OCI-LY3 (cell line): ENCODE measurements around the gene TRAT1.

Source experiments
- H2AFZ ChIP-seq: fragments of 200-600, 300-600 bp; shearing (Covaris generic); 2 replicates; pipeline ENCODE4 v1.6.0; 2014; ENCODE audit warnings: antibody characterized with exemption, low read depth, low read length
- H3K27ac ChIP-seq: fragments of 200-600, 300-600 bp; sonication (generic); 2 replicates; pipeline ENCODE4 v1.5.1; 2014; ENCODE audit warnings: mild to moderate bottlenecking, low read length, moderate library complexity, mixed read lengths
- H3K27me3 ChIP-seq: fragments of 200-600, 300-600 bp; sonication (generic); 2 replicates; pipeline ENCODE4 v1.6.1; 2014; ENCODE audit warnings: low read depth, low read length, mixed read lengths
- H3K36me3 ChIP-seq: fragments of 200-600, 300-600 bp; sonication (generic); replicated peaks from 2 replicates; pipeline ENCODE3; 2014; ENCODE audit warnings: low read depth, low read length, mixed read lengths
- H3K4me1 ChIP-seq: fragments of 300-600, 200-600 bp; sonication (generic); 2 replicates; pipeline ENCODE4 v1.6.1; 2014; ENCODE audit warnings: low read length, mixed read lengths
- H3K4me2 ChIP-seq: fragments of 200-600, 300-600 bp; sonication (generic); 2 replicates; pipeline ENCODE4 v1.6.1; 2014; ENCODE audit warnings: low read length, mixed read lengths
- H3K4me3 ChIP-seq: fragments of 300-600, 200-600 bp; sonication (generic); 2 replicates; pipeline ENCODE4 v1.5.1; 2014; ENCODE audit warnings: antibody characterized with exemption, mild to moderate bottlenecking, low read length, moderate library complexity
- H3K79me2 ChIP-seq: fragments of 300-600, 200-600 bp; shearing (Covaris generic); 2 replicates; pipeline ENCODE4 v1.6.1; 2014; ENCODE audit warnings: mild to moderate bottlenecking, low read length, mixed read lengths
- H3K9ac ChIP-seq: fragments of 300-600, 200-600 bp; shearing (Covaris generic); 2 replicates; pipeline ENCODE4 v1.6.0; 2014; ENCODE audit warnings: mild to moderate bottlenecking, low read length, moderate library complexity
- H3K9me3 ChIP-seq: fragments of 200-600, 300-600 bp; shearing (Covaris generic); 2 replicates; pipeline ENCODE4 v1.6.1; 2014; ENCODE audit warnings: low read length, mixed read lengths; ENCODE audit not compliant: insufficient read depth
- H4K20me1 ChIP-seq: fragments of 200-600, 300-600 bp; sonication (generic); 2 replicates; pipeline ENCODE4 v1.6.1; 2016; ENCODE audit warnings: low read length, mixed read lengths; ENCODE audit not compliant: insufficient read depth
- CTCF ChIP-seq: fragments of 200-600, 300-600 bp; sonication (generic); IDR thresholded peaks from 2 replicates; pipeline ENCODE4 v1.5.1; 2014; ENCODE audit warnings: antibody characterized with exemption, low read length, low read depth
- EZH2phosphoT487 ChIP-seq: fragments of 200-600 bp; shearing (Covaris generic); IDR thresholded peaks from 2 replicates; pipeline ENCODE4 v1.6.1; 2018; ENCODE audit warnings: antibody characterized with exemption, mixed run types, low read depth

The TRAT1 gene

DNA sequence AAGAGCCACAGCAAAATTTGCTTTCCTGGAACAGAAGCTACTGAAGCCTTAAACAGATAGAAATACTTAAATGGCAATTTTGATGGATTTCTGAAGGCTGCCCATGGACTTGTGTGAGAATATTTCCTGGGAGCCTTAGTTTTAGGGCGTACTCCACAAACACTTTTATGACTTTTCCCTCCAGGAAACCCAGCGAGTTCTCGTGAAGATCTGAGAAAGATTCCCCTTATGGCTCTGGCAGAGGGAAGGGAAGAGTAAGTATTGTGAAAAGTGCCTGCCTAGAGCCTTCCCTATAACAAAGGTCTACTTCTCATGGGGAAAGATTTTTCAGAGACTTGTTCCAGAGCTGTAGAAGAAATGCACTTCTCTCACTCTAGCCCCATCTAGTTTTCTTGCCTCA lies 31.1 kb upstream of the TRAT1 start:
- H4K20me1 ChIP-seq, result no peaks in the 10 kb centered on the region
- H3K9me3 ChIP-seq, result no peaks in the 10 kb centered on the region
- no peak overlapping the region for H3K27ac ChIP-seq
- no peaks in the 10 kb centered on the region for H3K4me1 ChIP-seq
- no peak overlapping the region for H3K4me2 ChIP-seq
- H3K79me2 ChIP-seq, result no peaks in the 10 kb centered on the region
- no peak for TF ChIP-seq CTCF
- TF ChIP-seq EZH2phosphoT487, result no peak
- H3K4me3 ChIP-seq, result no peak overlapping the region
- no peak overlapping the region for H2AFZ ChIP-seq
- no peak overlapping the region for H3K9ac ChIP-seq
- no peaks in the 10 kb centered on the region for H3K27me3 ChIP-seq
- no peaks in the 10 kb centered on the region for H3K36me3 ChIP-seq

DNA sequence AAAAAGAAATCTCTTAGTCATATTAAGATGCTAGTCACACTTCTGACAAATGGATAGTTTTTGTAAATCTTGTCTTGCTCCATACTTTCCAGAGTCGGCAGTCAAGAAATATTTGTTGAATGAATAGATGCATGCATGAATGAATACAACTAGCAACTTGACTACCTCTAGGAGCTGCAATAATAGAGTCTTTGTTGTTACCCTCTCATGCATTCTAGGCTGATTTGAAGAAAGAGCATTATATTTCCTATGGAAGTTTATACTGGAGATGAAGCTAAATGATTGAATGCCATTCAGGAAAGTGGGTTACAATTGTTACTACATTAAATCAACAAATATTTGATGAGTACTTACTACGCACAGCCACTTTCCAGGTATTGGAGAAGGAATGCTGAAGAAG lies 18.1 kb upstream of the TRAT1 start:
- no peak overlapping the region for H3K4me3 ChIP-seq
- TF ChIP-seq EZH2phosphoT487 (no peak), CTCF (no peak)
- H3K4me2 ChIP-seq, result no peak overlapping the region
- H3K36me3 ChIP-seq, result no peaks in the 10 kb centered on the region
- H3K27ac ChIP-seq, result no peak overlapping the region
- H3K27me3 ChIP-seq, result no peaks in the 10 kb centered on the region
- H2AFZ ChIP-seq, result no peak overlapping the region
- H3K4me1 ChIP-seq, result no peaks in the 10 kb centered on the region
- no peaks in the 10 kb centered on the region for H3K79me2 ChIP-seq
- no peaks in the 10 kb centered on the region for H3K9me3 ChIP-seq
- no peaks in the 10 kb centered on the region for H4K20me1 ChIP-seq
- no peak overlapping the region for H3K9ac ChIP-seq

DNA sequence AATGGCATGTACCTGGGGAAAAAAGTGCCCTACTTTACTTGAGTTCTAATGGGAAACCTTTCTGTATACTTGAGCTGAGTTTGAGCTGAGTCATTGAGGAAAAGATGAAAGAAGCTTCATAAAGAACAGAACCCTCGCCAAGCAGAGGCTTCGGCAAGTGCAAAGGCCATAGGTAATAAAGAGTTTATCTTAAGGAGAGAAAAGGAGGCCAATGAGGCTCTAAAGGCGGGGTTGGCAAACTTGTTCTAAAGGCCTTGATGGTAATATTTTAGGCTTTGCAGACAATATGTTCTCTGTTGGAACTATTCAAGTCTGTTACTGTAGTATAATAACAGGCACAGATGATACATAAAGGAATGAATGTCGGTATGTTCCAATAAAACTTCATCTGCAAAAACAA lies 17.6 kb upstream of the TRAT1 start:
- TF ChIP-seq EZH2phosphoT487 (no peak), CTCF (no peak)

GRCh38 chr3:108806316-108806715 lies 16.3 kb upstream of the TRAT1 start:
- H3K9ac ChIP-seq, result no peak overlapping the region

More for the DNA sequence above, 17.6 kb upstream of the TRAT1 start:
- H3K9ac ChIP-seq, result no peak overlapping the region
- no peaks in the 10 kb centered on the region for H3K9me3 ChIP-seq
- H3K4me3 ChIP-seq, result no peak overlapping the region
- H3K79me2 ChIP-seq, result no peaks in the 10 kb centered on the region
- no peak overlapping the region for H3K4me2 ChIP-seq
- H4K20me1 ChIP-seq, result no peaks in the 10 kb centered on the region
- H3K27ac ChIP-seq, result no peak overlapping the region
- H3K27me3 ChIP-seq, result no peaks in the 10 kb centered on the region
- no peaks in the 10 kb centered on the region for H3K4me1 ChIP-seq
- no peak overlapping the region for H2AFZ ChIP-seq
- H3K36me3 ChIP-seq, result no peaks in the 10 kb centered on the region

More at GRCh38 chr3:108806316-108806715, 16.3 kb upstream of the TRAT1 start:
- Histone ChIP-seq H3K79me2 (no peaks in the 10 kb centered on the region), H4K20me1 (no peaks in the 10 kb centered on the region), H3K4me1 (no peaks in the 10 kb centered on the region), H3K36me3 (no peaks in the 10 kb centered on the region), H3K4me2 (no peak overlapping the region), H3K4me3 (no peak overlapping the region), H2AFZ (no peak overlapping the region), H3K9me3 (no peaks in the 10 kb centered on the region), H3K27me3 (no peaks in the 10 kb centered on the region), H3K27ac (no peak overlapping the region)
- TF ChIP-seq EZH2phosphoT487 (no peak), CTCF (no peak)
